IMR-90 (cell line): ENCODE data around the gene FBN1. TPM values are rescaled to one million over a fixed set of nuclear protein-coding genes. Genes with fewer than 3 reads are reported as not detected.

Source experiments
- ATAC-seq: fragments of 200-7000 bp; cut with Tn5 transposase; 2 replicates; pipeline ENCODE4 v1.9.1; 2020; ENCODE audit warnings: low read depth, mild to moderate bottlenecking, moderate library complexity
- BruUV-seq: library from RNA; stranded (reverse); fragments of 400-500 nt; replicated peaks from 2 replicates; lab custom pipeline; 2021; lab: Mats Ljungman, UMichigan
- CTCF ChIA-PET: fragments of 300-600 bp; formaldehyde crosslinking; extraction: SDS; loops from one replicate; lab custom pipeline; 2021; ENCODE audit warnings: antibody characterized with exemption; lab: Yijun Ruan, JAX
- POLR2A ChIA-PET: fragments of 300-600 bp; sonication (Branson Sonifier 250); formaldehyde crosslinking; loops from one replicate; lab custom pipeline; 2022; ENCODE audit warnings: antibody characterized with exemption; ENCODE audit not compliant: unreplicated experiment; lab: Charles Lee
- DNase-seq: peaks from one replicate; pipeline ENCODE4 v3.0.0; 2013
- H2AFZ ChIP-seq: replicated peaks from 2 replicates; pipeline ENCODE3; 2013; ENCODE audit warnings: low read length, mild to moderate bottlenecking; ENCODE audit not compliant: poor library complexity
- H2AK5ac ChIP-seq: 2 replicates; pipeline ENCODE4 v1.6.1; 2013; ENCODE audit warnings: low read depth, low read length, inconsistent platforms
- H2AK9ac ChIP-seq: replicated peaks from 2 replicates; pipeline ENCODE3; 2013; ENCODE audit warnings: mild to moderate bottlenecking, low read depth, low read length, moderate library complexity; ENCODE audit not compliant: poor library complexity
- H2BK120ac ChIP-seq: 2 replicates; pipeline ENCODE4 v1.6.1; 2013; ENCODE audit warnings: low read depth, low read length, inconsistent platforms
- H2BK15ac ChIP-seq: 3 replicates; pipeline ENCODE4 v1.6.1; 2013; ENCODE audit warnings: low read depth, low read length, inconsistent platforms
- H2BK20ac ChIP-seq: 2 replicates; pipeline ENCODE4 v1.6.1; 2013; ENCODE audit warnings: low read depth, mild to moderate bottlenecking, inconsistent platforms, low read length, moderate library complexity
- H2BK5ac ChIP-seq: 2 replicates; pipeline ENCODE4 v1.6.1; 2013; ENCODE audit warnings: mild to moderate bottlenecking, low read depth, low read length, inconsistent platforms; ENCODE audit not compliant: poor library complexity, severe bottlenecking
- H3K14ac ChIP-seq: replicated peaks from 2 replicates; pipeline ENCODE4 v1.6.1; 2013; ENCODE audit warnings: low read depth, low read length, inconsistent platforms
- H3K18ac ChIP-seq: 2 replicates; pipeline ENCODE4 v1.6.1; 2013; ENCODE audit warnings: low read depth, low read length, control low read depth
- H3K23ac ChIP-seq: 2 replicates; pipeline ENCODE4 v1.6.1; 2013; ENCODE audit warnings: low read depth, low read length, inconsistent platforms
- H3K27ac ChIP-seq: 2 replicates; pipeline ENCODE4 v1.5.1; 2013; ENCODE audit warnings: mild to moderate bottlenecking, control low read depth, low read length; ENCODE audit not compliant: insufficient read depth
- H3K27me3 ChIP-seq: 2 replicates; pipeline ENCODE4 v1.6.1; 2013; ENCODE audit warnings: low read length; ENCODE audit not compliant: control insufficient read depth, insufficient read depth
- H3K36me3 ChIP-seq: 2 replicates; pipeline ENCODE4 v1.6.1; 2013; ENCODE audit warnings: low read length, mixed read lengths; ENCODE audit not compliant: control insufficient read depth, insufficient read depth
- H3K4ac ChIP-seq: 2 replicates; pipeline ENCODE4 v1.6.1; 2013; ENCODE audit warnings: low read depth, low read length, inconsistent platforms
- H3K4me1 ChIP-seq: 2 replicates; pipeline ENCODE4 v1.6.1; 2013; ENCODE audit warnings: low read length, mixed read lengths; ENCODE audit not compliant: control insufficient read depth, insufficient read depth
- H3K4me2 ChIP-seq: 2 replicates; pipeline ENCODE4 v1.6.1; 2013; ENCODE audit warnings: low read depth, mild to moderate bottlenecking, control low read depth, low read length, moderate library complexity
- H3K4me3 ChIP-seq: 2 replicates; pipeline ENCODE4 v1.5.1; 2013; ENCODE audit warnings: low read depth, mild to moderate bottlenecking, control low read depth, low read length, moderate library complexity; ENCODE audit not compliant: insufficient read depth
- H3K56ac ChIP-seq: 2 replicates; pipeline ENCODE4 v1.6.1; 2013; ENCODE audit warnings: low read length, inconsistent platforms; ENCODE audit not compliant: insufficient read depth; ENCODE audit errors: extremely low read depth
- H3K79me1 ChIP-seq, 2 experiments: 2 replicates each; pipeline ENCODE4 v1.6.1; 2013; ENCODE audit warnings: low read length in 2 of 2, inconsistent platforms in 1 of 2, low read depth in 1 of 2
- H3K9ac ChIP-seq: 2 replicates; pipeline ENCODE4 v1.6.1; 2013; ENCODE audit warnings: low read depth, low read length, control low read depth
- H3K9me1 ChIP-seq: 2 replicates; pipeline ENCODE4 v1.6.1; 2013; ENCODE audit warnings: low read length, inconsistent platforms; ENCODE audit not compliant: insufficient read depth
- H3K9me3 ChIP-seq: 2 replicates; pipeline ENCODE4 v1.6.1; 2013; ENCODE audit warnings: low read length; ENCODE audit not compliant: control insufficient read depth, insufficient read depth
- H4K20me1 ChIP-seq: 2 replicates; pipeline ENCODE4 v1.6.1; 2013; ENCODE audit warnings: low read length, inconsistent platforms; ENCODE audit not compliant: insufficient read depth
- H4K5ac ChIP-seq: 2 replicates; pipeline ENCODE4 v1.6.1; 2013; ENCODE audit warnings: mild to moderate bottlenecking, low read depth, low read length, control low read depth
- H4K8ac ChIP-seq, 2 experiments: 2 replicates each; pipeline ENCODE4 v1.6.1; 2013; ENCODE audit warnings: low read depth in 2 of 2, low read length in 2 of 2, control low read depth in 1 of 2, inconsistent platforms in 1 of 2
- H4K91ac ChIP-seq: 2 replicates; pipeline ENCODE4 v1.6.1; 2013; ENCODE audit warnings: low read depth, low read length, inconsistent platforms; ENCODE audit not compliant: insufficient read depth
- BHLHE40 ChIP-seq: fragments of 150-350 bp; IDR thresholded peaks from 2 replicates; pipeline ENCODE4 v1.6.1; 2016; ENCODE audit warnings: mild to moderate bottlenecking, low read depth, low read length
- CEBPB ChIP-seq: IDR thresholded peaks from 2 replicates; pipeline ENCODE4 v1.6.1; 2012; ENCODE audit warnings: low read depth, low read length, improper control_type of control experiment
- CHD1 ChIP-seq: IDR thresholded peaks from 2 replicates; pipeline ENCODE4 v1.6.1; 2012; ENCODE audit warnings: low read depth, low read length, improper control_type of control experiment
- CTCF ChIP-seq: conservative IDR thresholded peaks from 2 replicates; pipeline ENCODE4 v1.5.1; 2012; ENCODE audit warnings: mild to moderate bottlenecking, low read depth, low read length, improper control_type of control experiment
- ELK1 ChIP-seq: fragments of 150-350 bp; IDR thresholded peaks from 2 replicates; pipeline ENCODE4 v1.6.1; 2016; ENCODE audit warnings: low read depth, mild to moderate bottlenecking, low read length, moderate library complexity, borderline replicate concordance
- MAZ ChIP-seq: IDR thresholded peaks from 2 replicates; pipeline ENCODE4 v1.6.1; 2012; ENCODE audit warnings: low read depth, mild to moderate bottlenecking, low read length, improper control_type of control experiment, moderate library complexity, borderline replicate concordance
- MXI1 ChIP-seq: IDR thresholded peaks from 2 replicates; pipeline ENCODE4 v1.6.1; 2012; ENCODE audit warnings: low read depth, mild to moderate bottlenecking, low read length, moderate library complexity, borderline replicate concordance
- NFE2L2 ChIP-seq: fragments of 150-350 bp; IDR thresholded peaks from 2 replicates; pipeline ENCODE4 v1.6.1; 2016; ENCODE audit warnings: low read depth, mild to moderate bottlenecking, low read length
- RAD21 ChIP-seq: IDR thresholded peaks from 2 replicates; pipeline ENCODE4 v1.6.1; 2012; ENCODE audit warnings: low read length, improper control_type of control experiment
- RCOR1 ChIP-seq: IDR thresholded peaks from 2 replicates; pipeline ENCODE4 v1.6.1; 2012; ENCODE audit warnings: mild to moderate bottlenecking, low read length, improper control_type of control experiment; ENCODE audit not compliant: insufficient replicate concordance
- SMC3 ChIP-seq: fragments of 150-350 bp; IDR thresholded peaks from 2 replicates; pipeline ENCODE4 v1.6.1; 2016; ENCODE audit warnings: low read depth, mild to moderate bottlenecking, antibody characterized with exemption, low read length, moderate library complexity
- USF2 ChIP-seq: fragments of 150-350 bp; IDR thresholded peaks from 2 replicates; pipeline ENCODE4 v1.6.1; 2017; ENCODE audit warnings: mild to moderate bottlenecking, antibody characterized with exemption, low read length, low read depth
- WGBS, 2 experiments: methylation state at CpG; one replicate each; pipeline versions ENCODE4 v1.1.5 to v1.1.7; 2013; ENCODE audit warnings: missing lambda C conversion rate in 2 of 2; ENCODE audit not compliant: insufficient read length in 1 of 2; ENCODE audit errors: extremely low coverage in 2 of 2; 5-methylcytosine and 5-hydroxymethylcytosine counted together
- dilution Hi-C: fragments of 300-500 bp; cut with HindIII; formaldehyde crosslinking; loops from one replicate; pipeline ENCODE4 v1.14.3; 2018; ENCODE audit warnings: low sequenced_read_pairs; ENCODE audit not compliant: unreplicated experiment
- in situ Hi-C: fragments of 300-500 bp; cut with MboI; formaldehyde crosslinking; loops from 3 replicates; pipeline ENCODE4 v1.14.3; 2019; ENCODE audit warnings: low sequenced_read_pairs, inconsistent platforms, mixed read lengths
- intact Hi-C: fragments of 100-400 bp; cut with micrococcal nuclease; formaldehyde crosslinking; loops from 2 replicates; pipeline ENCODE4 v1.10.0; 2022
- polyA plus RNA-seq, 3 experiments: library from polyadenylated mRNA; depleted of rRNA; stranded (reverse); fragments of >200 nt; gene quantifications; 2 replicates each; pipeline ENCODE4 v1.2.3, GENCODE V29; 2012; ENCODE audit warnings: low replicate concordance in 1 of 3
- total RNA-seq: library from RNA; depleted of rRNA; stranded (reverse); fragments of >200 nt; gene quantifications from 2 replicates; pipeline ENCODE4 v1.2.3, GENCODE V29; 2012

FBN1 gene
- total and polyA plus RNA-seq, 2 of the 4 experiments (the other 2 are of a cell fraction) = 134 to 283 TPM

GRCh38 chr15:48584090-48584811, 61.3 kb downstream of the FBN1 start:
- in situ Hi-C loops = no loop called here
- peaks cover 7% of the 10 kb centered on the region for H3K36me3 ChIP-seq
- BruUV-seq = no TSS peak
- peaks cover 15% of the 10 kb centered on the region for H3K9me1 ChIP-seq
- H2BK15ac ChIP-seq = no peak overlapping the region
- H2BK5ac ChIP-seq = no peak overlapping the region
- no peak for DNase-seq
- no peak overlapping the region for H2AK9ac ChIP-seq
- H2BK20ac ChIP-seq = no peak overlapping the region
- H2AK5ac ChIP-seq = no peak overlapping the region
- TF ChIP-seq BHLHE40 (no peak), ELK1 (no peak), CHD1 (no peak), NFE2L2 (no peak), USF2 (no peak), RAD21 (no peak), CTCF (no peak), MAZ (no peak), MXI1 (no peak), CEBPB (no peak), RCOR1 (no peak), SMC3 (no peak)
- WGBS, 2 experiments = no CpG with 5 or more reads among the region's 5 CpGs
- H4K20me1 ChIP-seq = peaks cover 23% of the 10 kb centered on the region
- H4K91ac ChIP-seq = no peak overlapping the region
- H3K4me3 ChIP-seq = no peak overlapping the region
- dilution Hi-C loops = no loop called here
- peaks cover 5% of the 10 kb centered on the region for H3K4me1 ChIP-seq
- H3K4ac ChIP-seq = no peak overlapping the region
- H3K9me3 ChIP-seq = no peaks in the 10 kb centered on the region
- POLR2A ChIA-PET = no interaction called here
- CTCF ChIA-PET = no interaction called here
- no peak overlapping the region for H3K14ac ChIP-seq
- H3K18ac ChIP-seq = no peak overlapping the region
- H3K4me2 ChIP-seq = no peak overlapping the region
- H3K23ac ChIP-seq = no peak overlapping the region
- no peak overlapping the region for H4K5ac ChIP-seq
- no peak overlapping the region for H3K9ac ChIP-seq
- H3K27me3 ChIP-seq = no peaks in the 10 kb centered on the region
- no peak for ATAC-seq
- H3K27ac ChIP-seq = no peak overlapping the region
- H3K79me1 ChIP-seq = peaks cover 28 to 68% of the 10 kb centered on the region in 2 experiments
- H4K8ac ChIP-seq = no peak overlapping the region
- intact Hi-C loops = no loop called here
- no peak overlapping the region for H3K56ac ChIP-seq
- H2AFZ ChIP-seq = no peak overlapping the region
- no peak overlapping the region for H2BK120ac ChIP-seq
